Right lobe of liver (tissue), 6 donors: ENCODE measurements around the gene PCDHA5. TPM values are rescaled to one million over a fixed set of nuclear protein-coding genes. Genes with fewer than 3 reads are reported as not detected.
"Not testable (repeated sequence)": the region's sequence is repeated elsewhere in the genome, so short reads cannot be mapped to it uniquely, and the experiment has no call there.

Experiments
- ATAC-seq, 4 donors: fragments of 200-7000 bp; cut with Tn5 transposase; one replicate each; pipeline ENCODE4 v1.9.1; 2020; ENCODE audit warnings: mild to moderate bottlenecking in 4 of 4, moderate library complexity in 4 of 4
- DNase-seq, 3 donors: peaks; one replicate each; pipeline ENCODE4 v3.0.0-alpha.2; 2020
- H3K27ac ChIP-seq, 3 donors: fragments of 200-600 bp; one replicate each; pipeline ENCODE4 v1.8.0; 2022
- H3K27me3 ChIP-seq, 2 donors: fragments of 200-600 bp; one replicate each; pipeline ENCODE4 v1.8.0; 2022
- H3K36me3 ChIP-seq, 4 donors: fragments of 200-600 bp; sonication (generic) in 1 of 4; one replicate each; pipeline versions ENCODE4 v1.5.1 to v1.8.0; 2017 to 2022; ENCODE audit warnings: control low read depth in 1 of 4
- H3K4me1 ChIP-seq, 4 donors: fragments of 200-600 bp; sonication (generic) in 1 of 4; one replicate each; pipeline versions ENCODE4 v1.5.1 to v1.8.0; 2017 to 2022; ENCODE audit warnings: control low read depth in 1 of 4
- H3K4me3 ChIP-seq, 3 donors: fragments of 200-600 bp; one replicate each; pipeline ENCODE4 v1.8.0; 2022
- H3K9me3 ChIP-seq, 4 donors: fragments of 200-600 bp; sonication (generic) in 1 of 4; one replicate each; pipeline versions ENCODE4 v1.5.1 to v1.8.0; 2017 to 2022; ENCODE audit warnings: control low read depth in 1 of 4
- POLR2A ChIP-seq: fragments of 450-650 bp; IDR thresholded peaks from one replicate; pipeline ENCODE4 v1.6.1; 2017; ENCODE audit warnings: antibody characterized with exemption, mild to moderate bottlenecking
- WGBS: methylation state at CpG from one replicate; pipeline ENCODE4 v1.1.6; 2018; ENCODE audit warnings: low coverage, low lambda C conversion rate; ENCODE audit not compliant: insufficient coverage; ENCODE audit errors: missing lambda C conversion rate; 5-methylcytosine and 5-hydroxymethylcytosine counted together
- intact Hi-C, 2 donors: fragments of 100-400 bp; cut with DNase I; formaldehyde crosslinking; loops; one replicate each; pipeline versions ENCODE4 v1.11.2 to v1.14.1; 2022
- total RNA-seq, 6 experiments: library from RNA; depleted of rRNA in 2 of 6; stranded (reverse); fragments of >200 nt in 2 of 6; fragmentation: NEBNext Ultra II Directional in 3 of 6; extraction: Animal tissue kit (Norgen Biotek cat#: 25700) in 3 of 6; gene quantifications; one replicate each; pipeline versions ENCODE4 v1.1.0 to v1.2.4, GENCODE V29; 2016 to 2023
- TF ChIP-seq, protein P1 (sequence below), 4 donors: fragments of 200-600 bp in 3 of 4; fragments of 450-650 bp in 1 of 4; IDR thresholded peaks; one replicate each; pipeline versions ENCODE4 v1.5.1 to v1.8.0; 2016 to 2022; ENCODE audit warnings: antibody characterized with exemption in 4 of 4, mild to moderate bottlenecking in 2 of 4
- donor health status: DM: no; HTN: yes; CAD: no.
- donor health status: DM: no; HTN: no; CAD: no.
- donor health status: DM: no; HTN: no; CAD: no.
- donor health status: DM: no; HTN: yes; CAD: no.
- donor health status: DM: no; HTN: yes; CAD: no.

PCDHA5 gene
- total RNA-seq, 6 experiments from 2014 or later: 0.06 TPM; not detected in 5

GRCh38 chr5:140835622-140836510 is 14.5 kb downstream of the PCDHA5 start:
- Histone ChIP-seq H3K9me3 (no peaks in the 10 kb centered on the region), H3K27ac (no peak overlapping the region), H3K36me3 (no peaks in the 10 kb centered on the region), H3K4me1 (no peaks in the 10 kb centered on the region), H3K27me3 (peaks cover 0 to 2% of the 10 kb centered on the region in 2 donors), H3K4me3 (no peak overlapping the region)
- intact Hi-C loops: no loop called here
- TF ChIP-seq, protein P1, sequence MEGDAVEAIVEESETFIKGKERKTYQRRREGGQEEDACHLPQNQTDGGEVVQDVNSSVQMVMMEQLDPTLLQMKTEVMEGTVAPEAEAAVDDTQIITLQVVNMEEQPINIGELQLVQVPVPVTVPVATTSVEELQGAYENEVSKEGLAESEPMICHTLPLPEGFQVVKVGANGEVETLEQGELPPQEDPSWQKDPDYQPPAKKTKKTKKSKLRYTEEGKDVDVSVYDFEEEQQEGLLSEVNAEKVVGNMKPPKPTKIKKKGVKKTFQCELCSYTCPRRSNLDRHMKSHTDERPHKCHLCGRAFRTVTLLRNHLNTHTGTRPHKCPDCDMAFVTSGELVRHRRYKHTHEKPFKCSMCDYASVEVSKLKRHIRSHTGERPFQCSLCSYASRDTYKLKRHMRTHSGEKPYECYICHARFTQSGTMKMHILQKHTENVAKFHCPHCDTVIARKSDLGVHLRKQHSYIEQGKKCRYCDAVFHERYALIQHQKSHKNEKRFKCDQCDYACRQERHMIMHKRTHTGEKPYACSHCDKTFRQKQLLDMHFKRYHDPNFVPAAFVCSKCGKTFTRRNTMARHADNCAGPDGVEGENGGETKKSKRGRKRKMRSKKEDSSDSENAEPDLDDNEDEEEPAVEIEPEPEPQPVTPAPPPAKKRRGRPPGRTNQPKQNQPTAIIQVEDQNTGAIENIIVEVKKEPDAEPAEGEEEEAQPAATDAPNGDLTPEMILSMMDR (IDR thresholded peaks at IDR 0.05): no peak
- no peak for TF ChIP-seq POLR2A
- 27% methylated on average over 5 of the region's 103 CpGs for WGBS
- DNase-seq: no peak
- no peak for ATAC-seq

GRCh38 chr5:140840978-140841962 is 19.9 kb downstream of the PCDHA5 start, which contains the start of gene PCDHA8:
TSS of gene PCDHA8 (plus strand) at chr5:140841187. CDS start at chr5:140841322, 135 bp downstream.
- DNase-seq: no peak
- no peaks in the 10 kb centered on the region for H3K4me1 ChIP-seq
- H3K27ac ChIP-seq: no peak within 1 kb of the TSS
- H3K36me3 ChIP-seq: no peaks in the 10 kb centered on the region
- H3K9me3 ChIP-seq: no peaks in the 10 kb centered on the region
- H3K4me3 ChIP-seq: no peak within 1 kb of the TSS
- TF ChIP-seq POLR2A: no peak
- TF ChIP-seq, protein P1 (IDR thresholded peaks at IDR 0.05): peak in 1 of 4 donors; percentile 15
- WGBS: 20% methylated on average over 28 of the region's 47 CpGs
- H3K27me3 ChIP-seq: no peaks in the 10 kb centered on the region
- intact Hi-C loops: no loop called here
- ATAC-seq: no peak

DNA sequence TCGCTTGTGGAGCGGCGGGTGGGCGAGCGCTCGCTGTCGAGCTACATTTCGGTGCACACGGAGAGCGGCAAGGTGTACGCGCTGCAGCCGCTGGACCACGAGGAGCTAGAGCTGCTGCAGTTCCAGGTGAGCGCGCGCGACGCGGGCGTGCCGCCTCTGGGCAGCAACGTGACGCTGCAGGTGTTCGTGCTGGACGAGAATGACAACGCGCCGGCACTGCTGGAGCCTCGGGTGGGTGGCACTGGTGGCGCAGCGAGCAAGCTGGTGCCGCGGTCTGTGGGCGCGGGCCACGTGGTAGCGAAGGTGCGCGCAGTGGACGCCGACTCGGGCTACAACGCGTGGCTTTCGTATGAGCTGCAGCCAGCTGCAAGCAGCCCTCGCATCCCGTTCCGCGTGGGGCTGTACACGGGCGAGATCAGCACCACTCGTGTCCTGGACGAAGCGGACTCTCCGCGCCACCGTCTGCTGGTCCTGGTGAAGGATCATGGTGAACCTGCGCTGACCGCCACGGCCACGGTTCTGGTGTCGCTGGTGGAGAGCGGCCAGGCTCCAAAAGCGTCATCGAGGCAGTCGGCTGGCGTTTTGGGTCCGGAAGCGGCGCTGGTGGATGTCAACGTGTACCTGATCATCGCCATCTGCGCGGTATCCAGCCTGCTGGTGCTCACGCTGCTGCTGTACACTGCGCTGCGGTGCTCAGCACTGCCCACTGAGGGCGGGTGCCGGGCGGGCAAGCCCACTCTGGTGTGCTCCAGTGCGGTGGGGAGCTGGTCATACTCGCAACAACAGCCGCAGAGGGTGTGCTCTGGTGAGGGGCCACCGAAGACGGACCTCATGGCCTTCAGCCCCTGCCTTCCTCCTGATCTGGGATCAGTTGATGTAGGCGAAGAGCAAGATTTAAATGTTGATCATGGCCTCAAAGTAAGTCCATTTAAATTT is 21.7 kb downstream of the PCDHA5 start:
- no peak for TF ChIP-seq POLR2A
- TF ChIP-seq, protein P1 (IDR thresholded peaks at IDR 0.05): no peak
- WGBS: 47% methylated on average over 7 of the region's 87 CpGs
- Histone ChIP-seq H3K27me3 (no peaks in the 10 kb centered on the region), H3K9me3 (no peaks in the 10 kb centered on the region), H3K4me3 (no peak overlapping the region), H3K27ac (no peak overlapping the region), H3K36me3 (no peaks in the 10 kb centered on the region), H3K4me1 (no peaks in the 10 kb centered on the region)
- ATAC-seq (no peak), DNase-seq (no peak)
- intact Hi-C loops: no loop called here

- DNase-seq, H3K9me3 ChIP-seq, H3K27me3 ChIP-seq, H3K27ac ChIP-seq, H3K36me3 ChIP-seq, intact Hi-C loops, H3K4me3 ChIP-seq, H3K4me1 ChIP-seq, ATAC-seq: not testable (repeated sequence)
- 17% methylated on average over 21 of the region's 48 CpGs for WGBS
These were observed 27.0 kb downstream of the PCDHA5 start, which contains the start of gene PCDHA9 for GRCh38 chr5:140848139-140849102. TSS of gene PCDHA9 (plus strand) at chr5:140848382. CDS start at chr5:140848496, 114 bp downstream.

- H3K4me3 ChIP-seq, H3K4me1 ChIP-seq, H3K27ac ChIP-seq, intact Hi-C loops, ATAC-seq, DNase-seq, H3K36me3 ChIP-seq, H3K27me3 ChIP-seq, H3K9me3 ChIP-seq: not testable (repeated sequence)
- 34% methylated on average over 22 of the region's 101 CpGs for WGBS
These were observed 28.6 kb downstream of the PCDHA5 start for GRCh38 chr5:140849831-140850634.
